ENCODE measurements around the gene CMA1.
"Not testable (repeated sequence)": the region's sequence is repeated elsewhere in the genome, so short reads cannot be mapped to it uniquely, and the experiment has no call there.

The CMA1 gene

DNA sequence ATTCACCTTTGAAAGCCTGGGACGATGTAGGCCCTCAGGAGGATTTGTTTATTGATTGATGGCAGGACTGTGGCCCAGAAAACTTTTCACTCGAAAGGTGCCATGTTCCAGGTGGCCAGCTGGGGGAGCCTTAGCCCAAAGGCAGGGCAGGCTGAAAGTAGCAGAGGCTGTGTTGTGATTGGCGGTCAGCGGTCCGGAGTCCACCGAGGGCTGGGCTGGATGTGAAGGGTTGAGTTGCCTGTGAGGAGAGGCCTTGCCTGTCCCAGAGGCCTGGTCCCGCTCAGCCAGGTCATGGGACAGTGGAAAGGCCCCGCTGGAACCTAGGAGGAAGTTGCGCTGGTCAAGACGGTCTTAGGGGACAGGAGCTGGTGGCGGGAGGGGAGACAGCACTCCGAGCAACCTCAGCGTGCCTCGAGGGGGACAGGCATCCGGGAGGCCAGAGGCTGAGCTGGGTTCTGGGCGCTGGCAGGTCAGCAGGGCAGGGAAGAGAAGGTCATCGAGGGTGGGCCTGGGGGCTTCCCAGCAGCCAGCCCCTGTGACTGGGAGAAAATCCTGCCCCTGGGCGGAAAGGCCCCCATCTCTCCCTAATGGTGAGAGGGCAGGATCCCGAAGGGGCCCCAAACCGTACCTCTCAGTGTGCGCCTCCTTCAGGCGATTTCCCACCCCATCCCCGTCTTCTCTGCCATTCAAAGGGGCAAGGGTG, 26.3 kb downstream of the CMA1 start:
- Histone ChIP-seq H3K27me3 (ENCODE audit: insufficient read depth, insufficient read length) (no peaks in the 10 kb centered on the region), H3K9me3 (ENCODE audit: insufficient read depth, low read length) (peaks cover 37% of the 10 kb centered on the region), H3K4me3 (ENCODE audit: insufficient read length, low read depth) (no peak overlapping the region), H3K36me3 (ENCODE audit: insufficient read depth, insufficient read length, low read length) (no peaks in the 10 kb centered on the region), H3K4me1 (ENCODE audit: insufficient read depth, insufficient read length) (no peaks in the 10 kb centered on the region), H3K9ac (ENCODE audit: insufficient read length, low read depth) (no peak overlapping the region)
- no peak for TF ChIP-seq YY1 (IDR thresholded peaks at IDR 0.05; ENCODE audit: insufficient read depth, insufficient read length)
- DNase-seq (ENCODE audit: low read depth, low spot score), result peak; percentile 46

DNA sequence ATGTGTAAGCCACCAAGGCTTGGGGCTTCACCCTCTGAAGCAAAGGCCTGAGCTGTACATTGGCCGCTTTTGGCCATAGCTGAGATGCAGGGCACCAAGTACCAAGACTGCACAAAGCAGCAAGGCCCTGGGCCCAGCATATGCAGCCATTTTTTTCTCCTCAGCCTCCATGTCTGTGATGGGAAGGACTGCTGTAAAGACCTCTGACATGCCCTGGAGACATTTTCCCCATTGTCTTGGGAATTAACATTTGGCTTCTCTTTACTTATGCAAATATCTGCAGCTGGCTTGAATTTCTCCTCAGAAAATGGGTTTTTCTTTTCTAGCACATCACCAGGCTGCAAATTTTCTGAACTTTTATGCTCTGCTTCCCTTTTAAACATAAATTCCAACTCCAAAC, 28.1 kb downstream of the CMA1 start:
- H3K9me3 ChIP-seq (ENCODE audit: insufficient read depth, low read length), result peaks cover 37% of the 10 kb centered on the region
- H3K27me3 ChIP-seq (ENCODE audit: insufficient read depth, insufficient read length); H3K4me1 ChIP-seq (ENCODE audit: insufficient read depth, insufficient read length); H3K36me3 ChIP-seq (ENCODE audit: insufficient read depth, insufficient read length, low read length); H3K9ac ChIP-seq (ENCODE audit: insufficient read length, low read depth); H3K4me3 ChIP-seq (ENCODE audit: insufficient read length, low read depth): not testable (repeated sequence)
- peak; percentile 30 for DNase-seq (ENCODE audit: low read depth, low spot score)

DNA sequence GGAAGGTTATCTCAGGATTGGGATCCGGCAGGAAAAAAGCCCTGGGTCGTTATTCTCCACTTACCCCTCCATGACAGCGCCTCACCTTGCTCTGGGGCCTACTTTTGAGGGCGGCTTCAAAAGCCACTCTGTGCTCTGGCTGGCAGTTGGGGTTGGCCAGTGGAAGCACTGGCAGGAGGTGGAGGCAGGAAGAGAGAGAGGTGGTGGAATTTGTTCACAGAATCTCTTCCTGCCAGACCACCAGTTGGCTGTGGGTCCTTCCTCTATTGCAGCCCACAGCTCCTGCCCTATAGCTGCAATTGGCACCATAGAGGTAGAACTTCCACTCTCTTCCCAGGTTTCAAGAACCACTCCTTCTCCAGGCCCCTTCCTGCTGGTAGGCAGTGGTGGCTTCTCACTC, 32.8 kb downstream of the CMA1 start:
- Histone ChIP-seq H3K4me3 (ENCODE audit: insufficient read length, low read depth) (no peak overlapping the region), H3K36me3 (ENCODE audit: insufficient read depth, insufficient read length, low read length) (no peaks in the 10 kb centered on the region), H3K4me1 (ENCODE audit: insufficient read depth, insufficient read length) (no peaks in the 10 kb centered on the region), H3K9me3 (ENCODE audit: insufficient read depth, low read length) (peaks cover 22% of the 10 kb centered on the region), H3K9ac (ENCODE audit: insufficient read length, low read depth) (no peak overlapping the region), H3K27me3 (ENCODE audit: insufficient read depth, insufficient read length) (no peaks in the 10 kb centered on the region)
- TF ChIP-seq YY1 (IDR thresholded peaks at IDR 0.05; ENCODE audit: insufficient read depth, insufficient read length), result no peak
- TF ChIP-seq SUZ12 (IDR thresholded peaks at IDR 0.05; ENCODE audit: extremely low read depth, insufficient read depth, insufficient read length), result no peak
- no peak for TF ChIP-seq ZNF274 (IDR thresholded peaks at IDR 0.05; ENCODE audit: low read depth, low read length)
- no peak for DNase-seq (ENCODE audit: low read depth, low spot score)

DNA sequence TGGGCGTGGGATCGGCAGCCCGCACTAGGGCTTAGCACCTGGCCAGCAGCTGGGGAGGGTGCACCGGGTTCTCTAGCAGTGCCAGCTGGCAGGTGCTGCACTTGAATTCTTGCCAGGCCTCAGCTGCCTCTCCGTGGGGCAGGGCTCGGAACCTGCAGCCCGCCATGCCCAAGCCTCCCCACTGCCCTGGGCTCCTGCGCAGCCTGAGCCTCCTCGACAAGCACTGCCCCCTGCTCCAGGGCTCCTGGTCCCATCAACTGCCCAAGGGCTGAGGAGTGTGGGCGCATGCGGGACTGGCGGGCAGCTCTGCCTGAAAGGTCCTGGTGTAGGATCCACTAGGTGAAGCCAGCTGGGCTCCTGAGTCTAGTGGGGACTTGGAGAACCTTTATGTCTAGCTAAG, 34.9 kb downstream of the CMA1 start:
- no peak overlapping the region for H3K9ac ChIP-seq (ENCODE audit: insufficient read length, low read depth)
- H3K4me1 ChIP-seq (ENCODE audit: insufficient read depth, insufficient read length), result no peaks in the 10 kb centered on the region
- no peaks in the 10 kb centered on the region for H3K27me3 ChIP-seq (ENCODE audit: insufficient read depth, insufficient read length)
- no peak for DNase-seq (ENCODE audit: low read depth, low spot score)
- no peak overlapping the region for H3K4me3 ChIP-seq (ENCODE audit: insufficient read length, low read depth)
- H3K9me3 ChIP-seq (ENCODE audit: insufficient read depth, low read length), result peaks cover 8% of the 10 kb centered on the region; the same call in 1 of the 2 replicates
- TF ChIP-seq ZNF274 (IDR thresholded peaks at IDR 0.05; ENCODE audit: low read depth, low read length), result no peak
- no peak for TF ChIP-seq YY1 (IDR thresholded peaks at IDR 0.05; ENCODE audit: insufficient read depth, insufficient read length)
- no peak for TF ChIP-seq SUZ12 (IDR thresholded peaks at IDR 0.05; ENCODE audit: extremely low read depth, insufficient read depth, insufficient read length)
- H3K36me3 ChIP-seq (ENCODE audit: insufficient read depth, insufficient read length, low read length), result no peaks in the 10 kb centered on the region

DNA sequence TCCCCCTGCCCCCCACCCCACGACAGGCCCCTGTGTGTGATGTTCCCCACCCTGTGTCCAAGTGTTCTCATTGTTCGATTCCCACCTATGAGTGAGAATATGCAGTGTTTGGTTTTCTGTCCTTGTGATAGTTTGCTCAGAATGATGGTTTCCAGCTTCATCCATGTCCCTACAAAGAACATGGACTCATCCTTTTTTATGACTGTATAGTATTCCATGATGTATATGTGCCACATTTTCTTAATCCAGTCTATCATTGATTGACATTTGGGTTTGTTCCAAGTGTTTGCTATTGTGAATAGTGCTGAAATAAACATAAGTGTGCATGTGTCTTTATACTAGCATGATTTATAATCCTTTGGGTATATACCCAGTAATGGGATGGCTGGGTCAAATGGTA, 37.6 kb downstream of the CMA1 start:
- DNase-seq (ENCODE audit: low read depth, low spot score); H3K36me3 ChIP-seq (ENCODE audit: insufficient read depth, insufficient read length, low read length); H3K4me3 ChIP-seq (ENCODE audit: insufficient read length, low read depth); H3K4me1 ChIP-seq (ENCODE audit: insufficient read depth, insufficient read length); H3K9me3 ChIP-seq (ENCODE audit: insufficient read depth, low read length); H3K27me3 ChIP-seq (ENCODE audit: insufficient read depth, insufficient read length); H3K9ac ChIP-seq (ENCODE audit: insufficient read length, low read depth): not testable (repeated sequence)

DNA sequence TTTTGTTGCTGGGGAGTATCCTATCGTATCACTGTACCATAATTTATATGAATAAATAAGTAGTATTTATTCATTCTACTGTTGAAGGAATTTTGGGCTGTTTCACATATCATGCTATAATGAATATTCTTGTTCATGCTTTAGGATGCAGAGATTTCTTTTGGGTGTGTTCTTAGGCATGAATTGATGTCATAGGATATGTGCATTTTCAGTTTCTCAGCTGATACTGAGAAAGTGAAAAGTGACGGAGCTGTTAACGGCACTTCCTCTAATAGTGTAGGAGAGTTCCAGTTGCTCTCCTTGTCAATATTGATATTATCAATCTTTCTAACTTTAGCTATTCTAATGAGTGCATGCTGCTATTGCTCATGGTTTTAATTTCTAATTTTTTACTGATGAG, 42.3 kb downstream of the CMA1 start:
- Histone ChIP-seq H3K9me3 (ENCODE audit: insufficient read depth, low read length) (no peaks in the 10 kb centered on the region), H3K36me3 (ENCODE audit: insufficient read depth, insufficient read length, low read length) (no peaks in the 10 kb centered on the region), H3K9ac (ENCODE audit: insufficient read length, low read depth) (no peak overlapping the region), H3K4me3 (ENCODE audit: insufficient read length, low read depth) (no peak overlapping the region), H3K27me3 (ENCODE audit: insufficient read depth, insufficient read length) (no peaks in the 10 kb centered on the region), H3K4me1 (ENCODE audit: insufficient read depth, insufficient read length) (no peaks in the 10 kb centered on the region)
- no peak for DNase-seq (ENCODE audit: low read depth, low spot score)
- TF ChIP-seq SUZ12 (IDR thresholded peaks at IDR 0.05; ENCODE audit: extremely low read depth, insufficient read depth, insufficient read length) (no peak), YY1 (IDR thresholded peaks at IDR 0.05; ENCODE audit: insufficient read depth, insufficient read length) (no peak), ZNF274 (IDR thresholded peaks at IDR 0.05; ENCODE audit: low read depth, low read length) (no peak)

DNA sequence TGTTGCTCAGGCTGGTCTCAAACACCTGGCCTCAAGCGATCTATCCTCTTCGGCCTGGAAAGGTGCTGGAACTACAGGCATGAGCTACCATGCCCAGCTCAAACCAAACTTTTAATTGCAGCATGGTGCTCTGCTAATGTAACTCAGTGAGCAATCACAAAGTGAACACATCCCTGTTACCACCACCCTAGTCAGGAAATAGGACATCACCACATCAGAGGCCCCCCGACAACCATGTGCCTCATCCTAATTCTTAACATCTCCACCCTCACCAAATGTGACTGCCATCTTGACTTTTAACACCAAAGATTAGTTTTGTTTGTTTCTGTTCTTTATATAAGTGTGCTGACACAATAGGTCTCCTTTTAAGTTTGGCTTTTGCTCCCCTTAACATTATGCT, 42.7 kb downstream of the CMA1 start:
- H3K27me3 ChIP-seq (ENCODE audit: insufficient read depth, insufficient read length), result no peaks in the 10 kb centered on the region
- no peak overlapping the region for H3K9ac ChIP-seq (ENCODE audit: insufficient read length, low read depth)
- H3K36me3 ChIP-seq (ENCODE audit: insufficient read depth, insufficient read length, low read length), result no peaks in the 10 kb centered on the region
- DNase-seq (ENCODE audit: low read depth, low spot score), result no peak
- no peak for TF ChIP-seq YY1 (IDR thresholded peaks at IDR 0.05; ENCODE audit: insufficient read depth, insufficient read length)
- TF ChIP-seq SUZ12 (IDR thresholded peaks at IDR 0.05; ENCODE audit: extremely low read depth, insufficient read depth, insufficient read length), result no peak
- no peak for TF ChIP-seq ZNF274 (IDR thresholded peaks at IDR 0.05; ENCODE audit: low read depth, low read length)
- no peaks in the 10 kb centered on the region for H3K9me3 ChIP-seq (ENCODE audit: insufficient read depth, low read length)
- H3K4me3 ChIP-seq (ENCODE audit: insufficient read length, low read depth), result no peak overlapping the region
- H3K4me1 ChIP-seq (ENCODE audit: insufficient read depth, insufficient read length), result no peaks in the 10 kb centered on the region
